HG03439 (cell line): Measurements from ENCODE around the gene TSFM.

Experiments used
- ATAC-seq: cut with Tn5 transposase; IDR thresholded peaks from one replicate; pipeline ENCODE4 v1.9.1; 2021; ENCODE audit warnings: mild to moderate bottlenecking, moderate library complexity; ENCODE audit not compliant: unreplicated experiment

TSFM gene

GRCh38 chr12:57745485-57745881, 37.1 kb upstream of the TSFM start:
- ATAC-seq, result no peak

GRCh38 chr12:57746025-57746424, 36.6 kb upstream of the TSFM start:
- ATAC-seq, result no peak

GRCh38 chr12:57749061-57749460, 33.5 kb upstream of the TSFM start:
- ATAC-seq, result no peak

GRCh38 chr12:57750561-57751431, 31.8 kb upstream of the TSFM start:
- no peak for ATAC-seq

GRCh38 chr12:57751432-57751787, 31.2 kb upstream of the TSFM start:
- ATAC-seq, result no peak

GRCh38 chr12:57751788-57752667, 30.6 kb upstream of the TSFM start, which contains the start of gene CDK4:
Gene CDK4 (minus strand): TSS chr12:57752310. CDS start chr12:57751717, 593 bp downstream.
- peak; percentile 78 for ATAC-seq

- no peak for ATAC-seq
These were observed 30.0 kb upstream of the TSFM start for GRCh38 chr12:57752668-57753000.

- ATAC-seq, result no peak
These were observed 28.7 kb upstream of the TSFM start for GRCh38 chr12:57753756-57754337.

GRCh38 chr12:57754411-57755193, 28.0 kb upstream of the TSFM start, which contains the start of gene MARCHF9:
Gene MARCHF9 (plus strand): TSS chr12:57755103. CDS start chr12:57755529, 426 bp downstream.
- ATAC-seq, result peak; percentile 16

GRCh38 chr12:57755194-57755453, 27.5 kb upstream of the TSFM start:
- no peak for ATAC-seq

GRCh38 chr12:57755454-57756372, 26.9 kb upstream of the TSFM start:
- ATAC-seq, result no peak

GRCh38 chr12:57756406-57757341, 25.9 kb upstream of the TSFM start:
- ATAC-seq, result no peak

- no peak for ATAC-seq
These were observed 24.8 kb upstream of the TSFM start for GRCh38 chr12:57757771-57758170.

- no peak for ATAC-seq
These were observed 23.8 kb upstream of the TSFM start for GRCh38 chr12:57758552-57759359.

GRCh38 chr12:57759360-57759980, 23.1 kb upstream of the TSFM start:
- ATAC-seq, result no peak

- no peak for ATAC-seq
These were observed 22.1 kb upstream of the TSFM start for GRCh38 chr12:57760347-57760982.

GRCh38 chr12:57761391-57761998, 21.1 kb upstream of the TSFM start:
- no peak for ATAC-seq
